Measurements from ENCODE around the gene TNS1.

Gene TNS1

DNA sequence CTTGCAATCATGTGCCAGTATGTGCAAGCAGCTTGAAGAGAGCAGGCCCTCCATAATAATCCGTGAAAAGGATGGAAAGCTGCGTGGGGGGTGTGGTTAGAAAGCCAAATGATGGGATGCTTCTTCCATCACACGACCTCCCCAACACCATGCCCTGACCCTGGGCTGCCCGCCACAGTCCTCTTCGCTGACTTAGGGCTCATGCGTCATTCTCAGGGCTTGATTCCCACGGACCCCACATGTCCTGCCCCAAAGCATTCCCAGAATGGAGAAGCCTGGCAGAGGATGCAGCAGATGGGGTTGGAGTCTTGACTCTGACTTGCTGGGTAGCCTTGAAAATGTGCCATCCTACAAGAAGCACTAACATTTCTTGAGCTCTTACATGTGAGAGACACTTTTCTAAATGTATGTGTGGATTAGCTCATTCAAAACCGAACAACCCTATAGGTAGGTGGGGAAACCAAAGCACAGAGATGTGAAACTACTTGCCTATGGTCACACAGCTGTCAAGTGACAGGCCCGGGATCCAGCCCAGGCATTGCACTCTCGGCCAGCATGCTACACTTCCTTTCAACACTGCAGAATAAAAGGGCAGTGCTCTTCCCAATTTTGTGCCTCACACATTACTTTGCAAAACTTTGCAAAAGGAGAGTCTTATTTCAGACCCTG is 3.7 kb downstream of the TNS1 start:
- ChIA-PET POLR2A (no interaction called here), CTCF (interaction anchor here (1.7 kb wide), 1 partner anchor 213 kb away, joined by 5 read pairs; no protein-coding TSS in a partner anchor)
- no peak for DNase-seq (ENCODE audit: extremely low spot score)
- TF ChIP-seq, protein P1, sequence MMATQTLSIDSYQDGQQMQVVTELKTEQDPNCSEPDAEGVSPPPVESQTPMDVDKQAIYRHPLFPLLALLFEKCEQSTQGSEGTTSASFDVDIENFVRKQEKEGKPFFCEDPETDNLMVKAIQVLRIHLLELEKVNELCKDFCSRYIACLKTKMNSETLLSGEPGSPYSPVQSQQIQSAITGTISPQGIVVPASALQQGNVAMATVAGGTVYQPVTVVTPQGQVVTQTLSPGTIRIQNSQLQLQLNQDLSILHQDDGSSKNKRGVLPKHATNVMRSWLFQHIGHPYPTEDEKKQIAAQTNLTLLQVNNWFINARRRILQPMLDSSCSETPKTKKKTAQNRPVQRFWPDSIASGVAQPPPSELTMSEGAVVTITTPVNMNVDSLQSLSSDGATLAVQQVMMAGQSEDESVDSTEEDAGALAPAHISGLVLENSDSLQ (IDR thresholded peaks at IDR 0.05): no peak
- TF ChIP-seq LEF1 (IDR thresholded peaks at IDR 0.05; ENCODE audit: borderline replicate concordance) (no peak), FOXA1 (IDR thresholded peaks at IDR 0.05) (no peak), SUZ12 (IDR thresholded peaks at IDR 0.05) (no peak), ELF4 (IDR thresholded peaks at IDR 0.05) (no peak), FOXM1 (IDR thresholded peaks at IDR 0.05; ENCODE audit: borderline replicate concordance) (no peak), HDGF (IDR thresholded peaks at IDR 0.05; ENCODE audit: borderline replicate concordance) (no peak), CTBP1 (IDR thresholded peaks at IDR 0.05; ENCODE audit: borderline replicate concordance) (no peak), FOXK2 (IDR thresholded peaks at IDR 0.05) (no peak), NFRKB (IDR thresholded peaks at IDR 0.05) (no peak), ZNF384 (IDR thresholded peaks at IDR 0.05) (no peak), SP1 (IDR thresholded peaks at IDR 0.05) (no peak), TARDBP (IDR thresholded peaks at IDR 0.05) (no peak), L3MBTL2 (conservative IDR thresholded peaks at IDR 0.05) (no peak), ARNT (IDR thresholded peaks at IDR 0.05) (no peak)

- CTCF ChIA-PET: no interaction called here
- no peak for TF ChIP-seq CTBP1 (IDR thresholded peaks at IDR 0.05; ENCODE audit: borderline replicate concordance)
- TF ChIP-seq, protein P1 (IDR thresholded peaks at IDR 0.05): no peak
- TF ChIP-seq SP1 (IDR thresholded peaks at IDR 0.05): no peak
- POLR2A ChIA-PET: no interaction called here
- no peak for DNase-seq (ENCODE audit: extremely low spot score)
Measured at GRCh38 chr2:217997510-217997909, 5.3 kb downstream of the TNS1 start.

- DNase-seq (ENCODE audit: extremely low spot score): no peak
- ChIA-PET POLR2A (no interaction called here), CTCF (interaction anchor here (1.4 kb wide), 1 partner anchor 211 kb away, joined by 4 read pairs; no protein-coding TSS in a partner anchor)
- TF ChIP-seq CTBP1 (IDR thresholded peaks at IDR 0.05; ENCODE audit: borderline replicate concordance) (no peak), SP1 (IDR thresholded peaks at IDR 0.05) (no peak), FOXA1 (IDR thresholded peaks at IDR 0.05) (no peak), TARDBP (IDR thresholded peaks at IDR 0.05) (no peak), LEF1 (IDR thresholded peaks at IDR 0.05; ENCODE audit: borderline replicate concordance) (no peak)
Measured at GRCh38 chr2:217996361-217996760, 6.4 kb downstream of the TNS1 start.

- ChIA-PET POLR2A (no interaction called here), CTCF (interaction anchor here (1.4 kb wide), 1 partner anchor 210 kb away, joined by 4 read pairs; no protein-coding TSS in a partner anchor)
- DNase-seq (ENCODE audit: extremely low spot score): no peak
- TF ChIP-seq FOXK2 (IDR thresholded peaks at IDR 0.05): no peak
- no peak for TF ChIP-seq FOXA1 (IDR thresholded peaks at IDR 0.05)
- no peak for TF ChIP-seq NFRKB (IDR thresholded peaks at IDR 0.05)
- TF ChIP-seq LEF1 (IDR thresholded peaks at IDR 0.05; ENCODE audit: borderline replicate concordance): no peak
- TF ChIP-seq HDGF (IDR thresholded peaks at IDR 0.05; ENCODE audit: borderline replicate concordance): no peak
- no peak for TF ChIP-seq L3MBTL2 (conservative IDR thresholded peaks at IDR 0.05)
- no peak for TF ChIP-seq TARDBP (IDR thresholded peaks at IDR 0.05)
- TF ChIP-seq ARNT (IDR thresholded peaks at IDR 0.05): no peak
- TF ChIP-seq BHLHE40 (IDR thresholded peaks at IDR 0.05; ENCODE audit: borderline replicate concordance): no peak
- TF ChIP-seq SUZ12 (IDR thresholded peaks at IDR 0.05): no peak
- no peak for TF ChIP-seq CTBP1 (IDR thresholded peaks at IDR 0.05; ENCODE audit: borderline replicate concordance)
- no peak for TF ChIP-seq SP1 (IDR thresholded peaks at IDR 0.05)
- TF ChIP-seq ELF4 (IDR thresholded peaks at IDR 0.05): no peak
Measured at GRCh38 chr2:217995731-217996231, 7.0 kb downstream of the TNS1 start.

DNA sequence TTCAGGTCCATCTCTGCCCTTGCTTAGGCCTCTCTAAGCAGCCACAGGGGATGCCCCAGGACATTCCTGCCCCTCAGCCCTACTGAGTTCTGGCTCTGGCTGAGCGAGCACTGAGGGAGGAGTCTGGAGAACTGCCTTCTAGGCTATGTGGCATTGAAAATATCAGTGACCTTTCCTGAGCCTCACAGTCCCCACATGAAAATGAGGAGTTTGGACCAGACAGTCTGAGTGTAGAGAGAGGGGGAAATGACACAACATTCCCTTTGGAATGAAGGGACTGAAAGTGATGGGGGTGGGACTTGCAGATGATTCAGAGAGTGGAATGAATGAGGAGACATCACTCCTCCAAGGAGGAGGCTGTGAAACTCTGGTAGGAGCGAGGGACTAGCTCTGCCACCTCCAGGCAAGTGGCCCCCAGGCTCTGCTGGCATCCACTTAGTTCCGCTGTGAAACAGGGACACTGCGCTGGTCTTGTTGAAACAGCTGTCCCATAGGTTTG is 8.0 kb downstream of the TNS1 start:
- POLR2A ChIA-PET: no interaction called here

More for the DNA sequence above, 8.0 kb downstream of the TNS1 start:
- no peak for TF ChIP-seq ARNT (IDR thresholded peaks at IDR 0.05)
- no peak for TF ChIP-seq ZNF384 (IDR thresholded peaks at IDR 0.05)
- TF ChIP-seq LEF1 (IDR thresholded peaks at IDR 0.05; ENCODE audit: borderline replicate concordance): no peak
- no peak for TF ChIP-seq FOXA1 (IDR thresholded peaks at IDR 0.05)
- TF ChIP-seq HDGF (IDR thresholded peaks at IDR 0.05; ENCODE audit: borderline replicate concordance): no peak
- no peak for TF ChIP-seq L3MBTL2 (conservative IDR thresholded peaks at IDR 0.05)
- TF ChIP-seq SP1 (IDR thresholded peaks at IDR 0.05): no peak
- TF ChIP-seq ELF4 (IDR thresholded peaks at IDR 0.05): no peak
- no peak for TF ChIP-seq CTBP1 (IDR thresholded peaks at IDR 0.05; ENCODE audit: borderline replicate concordance)
- no peak for TF ChIP-seq FOXM1 (IDR thresholded peaks at IDR 0.05; ENCODE audit: borderline replicate concordance)
- TF ChIP-seq, protein P1 (IDR thresholded peaks at IDR 0.05): no peak
- no peak for DNase-seq (ENCODE audit: extremely low spot score)
- CTCF ChIA-PET: interaction anchor here (1.0 to 1.8 kb wide), 8 partner anchors 13 to 209 kb away, joined by 3 to 12 read pairs (median 4); no protein-coding TSS in a partner anchor

All from HEK293T (cell line).